GM10266 (cell line): ENCODE measurements around the gene FBXO10.

ENCODE experiments used
- DNase-seq: peaks from one replicate; pipeline ENCODE4 v3.0.0; 2012; ENCODE audit errors: extremely low spot score
- CTCF ChIP-seq: IDR thresholded peaks from 2 replicates; pipeline ENCODE4 v1.5.1; 2012; ENCODE audit warnings: mild to moderate bottlenecking, low read depth; ENCODE audit not compliant: control insufficient read depth, insufficient read depth; ENCODE audit errors: missing control alignments

FBXO10 gene

GRCh38 chr9:37539634-37540033 is 36.5 kb downstream of the FBXO10 start:
- TF ChIP-seq CTCF = no peak
- no peak for DNase-seq

GRCh38 chr9:37538099-37538498 is 38.1 kb downstream of the FBXO10 start:
- no peak for DNase-seq
- no peak for TF ChIP-seq CTCF

- TF ChIP-seq CTCF = no peak
- DNase-seq = no peak
Measured at GRCh38 chr9:37534901-37535300, 41.3 kb downstream of the FBXO10 start.

- no peak for TF ChIP-seq CTCF
- no peak for DNase-seq
Measured at GRCh38 chr9:37534412-37534811, 41.8 kb downstream of the FBXO10 start.

GRCh38 chr9:37531699-37532098 is 44.5 kb downstream of the FBXO10 start:
- DNase-seq = no peak
- TF ChIP-seq CTCF = no peak

GRCh38 chr9:37528652-37529471 is 47.3 kb downstream of the FBXO10 start:
- peak; percentile 75 for DNase-seq
- TF ChIP-seq CTCF = no peak

GRCh38 chr9:37523916-37524315 is 52.3 kb downstream of the FBXO10 start:
- TF ChIP-seq CTCF = no peak
- no peak for DNase-seq
